ENCODE measurements around the gene SENP1.

DNA sequence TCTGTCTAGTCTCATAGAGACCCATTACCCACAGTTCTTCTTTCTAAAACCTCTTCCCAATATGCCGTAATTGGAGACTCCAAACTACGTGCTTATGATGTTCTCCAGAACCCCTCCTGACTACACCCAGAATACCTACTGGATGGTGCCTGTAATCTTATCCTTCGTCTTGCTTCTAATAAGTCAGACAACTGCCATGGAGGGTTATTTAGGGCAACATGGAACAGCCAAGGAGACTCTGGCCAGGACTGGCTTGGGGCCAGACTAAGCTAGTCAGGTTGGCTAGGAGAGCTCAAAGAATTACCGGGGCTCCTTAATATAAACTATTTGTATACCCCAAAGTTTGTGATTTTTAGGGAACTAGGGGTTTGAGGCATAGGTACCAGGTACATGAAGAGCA lies 20.1 kb upstream of the SENP1 start:
- TF ChIP-seq, protein P1, sequence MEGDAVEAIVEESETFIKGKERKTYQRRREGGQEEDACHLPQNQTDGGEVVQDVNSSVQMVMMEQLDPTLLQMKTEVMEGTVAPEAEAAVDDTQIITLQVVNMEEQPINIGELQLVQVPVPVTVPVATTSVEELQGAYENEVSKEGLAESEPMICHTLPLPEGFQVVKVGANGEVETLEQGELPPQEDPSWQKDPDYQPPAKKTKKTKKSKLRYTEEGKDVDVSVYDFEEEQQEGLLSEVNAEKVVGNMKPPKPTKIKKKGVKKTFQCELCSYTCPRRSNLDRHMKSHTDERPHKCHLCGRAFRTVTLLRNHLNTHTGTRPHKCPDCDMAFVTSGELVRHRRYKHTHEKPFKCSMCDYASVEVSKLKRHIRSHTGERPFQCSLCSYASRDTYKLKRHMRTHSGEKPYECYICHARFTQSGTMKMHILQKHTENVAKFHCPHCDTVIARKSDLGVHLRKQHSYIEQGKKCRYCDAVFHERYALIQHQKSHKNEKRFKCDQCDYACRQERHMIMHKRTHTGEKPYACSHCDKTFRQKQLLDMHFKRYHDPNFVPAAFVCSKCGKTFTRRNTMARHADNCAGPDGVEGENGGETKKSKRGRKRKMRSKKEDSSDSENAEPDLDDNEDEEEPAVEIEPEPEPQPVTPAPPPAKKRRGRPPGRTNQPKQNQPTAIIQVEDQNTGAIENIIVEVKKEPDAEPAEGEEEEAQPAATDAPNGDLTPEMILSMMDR (IDR thresholded peaks at IDR 0.05) = no peak
- no peak for TF ChIP-seq POLR2A (IDR thresholded peaks at IDR 0.05)
